HEK293 (cell line): ENCODE results near the gene SPATA7.

Experiments
- GLIS1 ChIP-seq: fragments of 450-650 bp; formaldehyde crosslinking; IDR thresholded peaks from 2 replicates; pipeline ENCODE4 v1.5.1; 2016; ENCODE audit warnings: missing biosample characterization, missing genetic modification characterization
- YY1 ChIP-seq: fragments of 450-650 bp; formaldehyde crosslinking; IDR thresholded peaks from 2 replicates; pipeline ENCODE4 v1.5.1; 2018; ENCODE audit warnings: missing biosample characterization, missing genetic modification characterization
- ZNF133 ChIP-seq: fragments of 450-650 bp; formaldehyde crosslinking; IDR thresholded peaks from 2 replicates; pipeline ENCODE4 v1.5.1; 2016; ENCODE audit warnings: missing biosample characterization, missing genetic modification characterization
- ZNF146 ChIP-seq: fragments of 450-650 bp; formaldehyde crosslinking; IDR thresholded peaks from 2 replicates; pipeline ENCODE4 v1.5.1; 2016; ENCODE audit warnings: missing biosample characterization, missing genetic modification characterization
- ZNF658 ChIP-seq: fragments of 450-650 bp; formaldehyde crosslinking; IDR thresholded peaks from 2 replicates; pipeline ENCODE4; 2016; ENCODE audit warnings: missing biosample characterization, missing genetic modification characterization
- ZSCAN16 ChIP-seq: fragments of 450-650 bp; formaldehyde crosslinking; IDR thresholded peaks from 2 replicates; pipeline ENCODE4 v1.5.1; 2016; ENCODE audit warnings: missing biosample characterization, missing genetic modification characterization
- TF ChIP-seq, protein P1 (sequence below): fragments of 450-650 bp; formaldehyde crosslinking; IDR thresholded peaks from 2 replicates; pipeline ENCODE4 v1.5.1; 2016; ENCODE audit warnings: missing biosample characterization, missing genetic modification characterization

DNA sequence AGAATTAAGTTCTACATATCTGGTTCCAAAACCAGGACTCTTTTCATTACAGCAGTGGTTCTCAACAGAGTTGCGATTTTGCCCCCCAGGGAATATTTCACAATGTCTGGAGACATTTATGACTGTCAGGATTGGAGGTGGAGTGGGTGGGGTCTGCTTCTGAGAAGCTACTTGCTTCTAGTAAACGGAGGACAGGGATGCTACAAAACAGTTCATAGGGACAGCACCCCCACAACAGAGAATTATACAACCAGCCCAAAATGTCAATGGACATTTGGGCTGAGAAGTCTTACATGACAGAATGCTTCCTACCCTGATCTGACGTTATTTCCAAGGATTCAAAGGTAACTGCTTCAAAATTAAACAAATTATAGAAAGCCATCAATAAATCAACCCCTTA lies 739 bp upstream of the SPATA7 start:
- TF ChIP-seq ZNF658 (tag by site-specific recombination): no peak
- TF ChIP-seq, protein P1, sequence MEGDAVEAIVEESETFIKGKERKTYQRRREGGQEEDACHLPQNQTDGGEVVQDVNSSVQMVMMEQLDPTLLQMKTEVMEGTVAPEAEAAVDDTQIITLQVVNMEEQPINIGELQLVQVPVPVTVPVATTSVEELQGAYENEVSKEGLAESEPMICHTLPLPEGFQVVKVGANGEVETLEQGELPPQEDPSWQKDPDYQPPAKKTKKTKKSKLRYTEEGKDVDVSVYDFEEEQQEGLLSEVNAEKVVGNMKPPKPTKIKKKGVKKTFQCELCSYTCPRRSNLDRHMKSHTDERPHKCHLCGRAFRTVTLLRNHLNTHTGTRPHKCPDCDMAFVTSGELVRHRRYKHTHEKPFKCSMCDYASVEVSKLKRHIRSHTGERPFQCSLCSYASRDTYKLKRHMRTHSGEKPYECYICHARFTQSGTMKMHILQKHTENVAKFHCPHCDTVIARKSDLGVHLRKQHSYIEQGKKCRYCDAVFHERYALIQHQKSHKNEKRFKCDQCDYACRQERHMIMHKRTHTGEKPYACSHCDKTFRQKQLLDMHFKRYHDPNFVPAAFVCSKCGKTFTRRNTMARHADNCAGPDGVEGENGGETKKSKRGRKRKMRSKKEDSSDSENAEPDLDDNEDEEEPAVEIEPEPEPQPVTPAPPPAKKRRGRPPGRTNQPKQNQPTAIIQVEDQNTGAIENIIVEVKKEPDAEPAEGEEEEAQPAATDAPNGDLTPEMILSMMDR (tag by site-specific recombination): no peak
- TF ChIP-seq ZNF146 (tag by site-specific recombination): no peak
- TF ChIP-seq ZNF133 (tag by site-specific recombination): no peak
- no peak for TF ChIP-seq YY1
- no peak for TF ChIP-seq GLIS1 (tag by site-specific recombination)
- no peak for TF ChIP-seq ZSCAN16 (tag by site-specific recombination)
